ENCODE data around the gene RASGRP2. TPM values are rescaled to one million over a fixed set of nuclear protein-coding genes. Genes with fewer than 3 reads are reported as not detected.

RASGRP2 gene
- total RNA-seq, 1 experiment from 2014 or later, result 26.9 TPM

GRCh38 chr11:64726867-64727530 lies 16.9 kb downstream of the RASGRP2 start:
- Histone ChIP-seq H3K27me3 (ENCODE audit: insufficient read depth, low read length) (peaks cover 4% of the 10 kb centered on the region; the same call in 1 of the 2 replicates), H3K79me1 (ENCODE audit: insufficient read depth, low read depth, low read length, poor library complexity, severe bottlenecking) (no peaks in the 10 kb centered on the region), H3K23ac (ENCODE audit: insufficient read length, low read depth, low read length) (no peak overlapping the region), H3K79me2 (ENCODE audit: insufficient read depth, low read length) (no peaks in the 10 kb centered on the region), H3K56ac (ENCODE audit: insufficient read length, low read depth, low read length) (no peak overlapping the region), H2BK20ac (ENCODE audit: low read depth, low read length, poor library complexity, severe bottlenecking) (no peak overlapping the region), H2AK5ac (ENCODE audit: insufficient read length, low read length) (no peak overlapping the region), H4K8ac (replicated peaks; ENCODE audit: insufficient read length, low read depth, low read length) (no peak overlapping the region), H4K5ac (ENCODE audit: insufficient read length, low read depth, low read length) (no peak overlapping the region), H2BK15ac (ENCODE audit: low read depth, low read length) (no peak overlapping the region), H3K4me2 (ENCODE audit: insufficient read depth, insufficient read length, low read length) (no peak overlapping the region), H2AFZ (ENCODE audit: low read length) (no peak overlapping the region), H2BK120ac (ENCODE audit: low read depth, low read length, poor library complexity, severe bottlenecking) (no peak overlapping the region), H4K20me1 (ENCODE audit: control insufficient read depth, insufficient read depth, insufficient read length) (no peaks in the 10 kb centered on the region), H3T11ph (ENCODE audit: low read length) (no peak overlapping the region), H3K23me2 (ENCODE audit: insufficient read length, low read depth, low read length, poor library complexity, severe bottlenecking) (no peaks in the 10 kb centered on the region), H3K14ac (ENCODE audit: insufficient read depth, low read length) (no peak overlapping the region), H2BK5ac (ENCODE audit: insufficient read length, low read length) (no peak overlapping the region), H3K9ac (ENCODE audit: extremely low read depth, insufficient read length, low read length) (no peak overlapping the region), H3K18ac (ENCODE audit: insufficient read length, low read depth, low read length) (no peak overlapping the region), H2BK12ac (ENCODE audit: insufficient read length, low read depth, low read length) (no peak overlapping the region), H3K27ac (ENCODE audit: insufficient read length, low read depth, low read length) (no peak overlapping the region), H3K9me3 (ENCODE audit: control insufficient read depth, low read depth, low read length) (no peaks in the 10 kb centered on the region), H3K4ac (ENCODE audit: low read depth, low read length) (no peak overlapping the region), H3K4me1 (ENCODE audit: insufficient read depth, low read length) (peaks cover 12% of the 10 kb centered on the region), H4K91ac (ENCODE audit: insufficient read length, low read depth, low read length) (no peak overlapping the region)
- Mint-ChIP-seq H3K27ac (peak overlapping the region in 1 of 3 experiments; percentile 72; a peak in 2 of 7 replicates), H3K4me3 (no peak overlapping the region; a peak in 1 of 5 replicates), H3K9me3 (no peaks in the 10 kb centered on the region), H3K4me1 (peaks cover 40 to 59% of the 10 kb centered on the region in 2 experiments), H3K27me3 (ENCODE audit: low read depth) (peaks cover 26% of the 10 kb centered on the region), H3K36me3 (ENCODE audit: insufficient read depth in 1 of 3, low read depth in 3 of 3) (peaks cover 8 to 10% (median 8%) of the 10 kb centered on the region in 3 experiments; a peak in 6 of 7 replicates)
- WGBS (ENCODE audit: extremely low coverage, insufficient read length, low lambda C conversion rate), result no CpG with 5 or more reads among the region's 7 CpGs
- peak; percentile 20 for DNase-seq
- no peak for TF ChIP-seq CTCF (conservative IDR thresholded peaks at IDR 0.05)
